ENCODE measurements around the gene PTPRU. TPM values are rescaled to one million over a fixed set of nuclear protein-coding genes. Genes with fewer than 3 reads are reported as not detected.

Gene PTPRU
- polyA plus RNA-seq, 2 of the 4 experiments (the other 2 are of a cell fraction): 5.7 to 6.1 TPM

GRCh38 chr1:29281571-29281970 lies 45.2 kb downstream of the PTPRU start:
- Histone ChIP-seq H3K27ac (no peak overlapping the region), H3K9me3 (no peaks in the 10 kb centered on the region), H3K4me1 (peaks cover 22% of the 10 kb centered on the region; the same call in 1 of the 3 replicates), H3K4me3 (no peak overlapping the region), H3K4me2 (no peak overlapping the region)
- ChIA-PET CTCF (no interaction called here), POLR2A (no interaction called here)
- WGBS (ENCODE audit: missing lambda C conversion rate): 62% methylated on average over 3 of the region's 3 CpGs
- no peak for TF ChIP-seq HOXB5 (CRISPR knock-in tag; IDR thresholded peaks at IDR 0.05)
- no peak for TF ChIP-seq ZNF302 (CRISPR knock-in tag; IDR thresholded peaks at IDR 0.05)
- TF ChIP-seq, protein P1, sequence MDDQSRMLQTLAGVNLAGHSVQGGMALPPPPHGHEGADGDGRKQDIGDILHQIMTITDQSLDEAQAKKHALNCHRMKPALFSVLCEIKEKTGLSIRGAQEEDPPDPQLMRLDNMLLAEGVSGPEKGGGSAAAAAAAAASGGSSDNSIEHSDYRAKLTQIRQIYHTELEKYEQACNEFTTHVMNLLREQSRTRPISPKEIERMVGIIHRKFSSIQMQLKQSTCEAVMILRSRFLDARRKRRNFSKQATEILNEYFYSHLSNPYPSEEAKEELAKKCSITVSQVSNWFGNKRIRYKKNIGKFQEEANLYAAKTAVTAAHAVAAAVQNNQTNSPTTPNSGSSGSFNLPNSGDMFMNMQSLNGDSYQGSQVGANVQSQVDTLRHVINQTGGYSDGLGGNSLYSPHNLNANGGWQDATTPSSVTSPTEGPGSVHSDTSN (IDR thresholded peaks at IDR 0.05): no peak
- no peak for TF ChIP-seq NR3C1 (IDR thresholded peaks at IDR 0.05)
- no peak for TF ChIP-seq RNF2 (IDR thresholded peaks at IDR 0.05; ENCODE audit: borderline replicate concordance, low read depth)
- no peak for TF ChIP-seq EHF (CRISPR knock-in tag; IDR thresholded peaks at IDR 0.05)
- TF ChIP-seq, protein P2, sequence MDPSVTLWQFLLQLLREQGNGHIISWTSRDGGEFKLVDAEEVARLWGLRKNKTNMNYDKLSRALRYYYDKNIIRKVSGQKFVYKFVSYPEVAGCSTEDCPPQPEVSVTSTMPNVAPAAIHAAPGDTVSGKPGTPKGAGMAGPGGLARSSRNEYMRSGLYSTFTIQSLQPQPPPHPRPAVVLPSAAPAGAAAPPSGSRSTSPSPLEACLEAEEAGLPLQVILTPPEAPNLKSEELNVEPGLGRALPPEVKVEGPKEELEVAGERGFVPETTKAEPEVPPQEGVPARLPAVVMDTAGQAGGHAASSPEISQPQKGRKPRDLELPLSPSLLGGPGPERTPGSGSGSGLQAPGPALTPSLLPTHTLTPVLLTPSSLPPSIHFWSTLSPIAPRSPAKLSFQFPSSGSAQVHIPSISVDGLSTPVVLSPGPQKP (IDR thresholded peaks at IDR 0.05; ENCODE audit: low read depth, low read length): no peak
- no peak for TF ChIP-seq HDAC2 (IDR thresholded peaks at IDR 0.05)
- no peak for TF ChIP-seq SMC3 (IDR thresholded peaks at IDR 0.05)
- TF ChIP-seq TP53 (CRISPR knock-in tag; IDR thresholded peaks at IDR 0.05): no peak
- no peak for TF ChIP-seq MAX (IDR thresholded peaks at IDR 0.05)
- TF ChIP-seq NPAS2 (CRISPR knock-in tag; IDR thresholded peaks at IDR 0.05; ENCODE audit: borderline replicate concordance): no peak
- no peak for FAIRE-seq
- DNase-seq (ENCODE audit: low read depth in 1 of 2, low spot score in 1 of 2): no peak
- no peak for ATAC-seq

DNA sequence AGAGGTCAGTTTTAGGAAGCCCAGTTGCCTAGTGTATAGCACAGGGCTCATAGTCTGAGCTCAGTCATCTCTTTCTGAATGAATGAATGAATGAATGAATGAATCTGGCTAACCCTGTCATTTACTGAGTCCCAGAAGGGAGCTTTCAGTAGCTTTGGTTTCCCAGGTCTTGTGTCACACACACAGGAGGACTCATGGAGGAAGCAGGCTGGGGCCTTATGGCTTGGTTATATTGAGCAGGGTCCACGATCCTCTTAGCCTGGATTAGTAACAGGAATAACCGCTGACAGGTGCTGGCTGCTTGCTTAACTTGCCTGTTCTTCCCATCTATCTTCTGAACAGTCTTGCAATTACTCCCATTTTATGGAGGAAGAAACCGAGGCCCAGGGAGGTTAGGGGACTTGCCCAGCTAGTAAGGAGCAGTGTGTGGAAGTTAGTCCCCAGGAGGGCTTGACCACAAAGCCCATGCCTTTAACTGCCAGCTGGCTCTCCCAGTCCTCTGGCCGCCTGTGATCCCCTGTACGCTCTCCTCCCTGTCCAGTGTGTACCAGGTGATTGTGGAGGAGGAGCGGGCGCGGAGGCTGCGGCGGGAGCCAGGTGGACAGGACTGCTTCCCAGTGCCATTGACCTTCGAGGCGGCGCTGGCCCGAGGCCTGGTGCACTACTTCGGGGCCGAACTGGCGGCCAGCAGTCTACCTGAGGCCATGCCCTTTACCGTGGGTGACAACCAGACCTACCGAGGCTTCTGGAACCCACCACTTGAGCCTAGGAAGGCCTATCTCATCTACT lies 46.0 kb downstream of the PTPRU start:
- ChIA-PET POLR2A (no interaction called here), CTCF (no interaction called here)
- 95% methylated on average over 8 of the region's 19 CpGs for WGBS (ENCODE audit: missing lambda C conversion rate)

More for the DNA sequence above, 46.0 kb downstream of the PTPRU start:
- DNase-seq (ENCODE audit: low read depth in 1 of 2, low spot score in 1 of 2) (no peak), ATAC-seq (no peak), FAIRE-seq (no peak)
- Histone ChIP-seq H3K27ac (peak overlapping the region; percentile 44 to 80; a peak in 4 of 6 replicates), H3K4me1 (peaks cover 22% of the 10 kb centered on the region; the same call in 1 of the 3 replicates), H3K4me2 (peak overlapping the region; percentile 33; the same call in 1 of the 3 replicates), H3K4me3 (no peak overlapping the region), H3K9me3 (no peaks in the 10 kb centered on the region)
- TF ChIP-seq RFX5 (IDR thresholded peaks at IDR 0.05): no peak
- no peak for TF ChIP-seq POLR2A (IDR thresholded peaks at IDR 0.05; ENCODE audit: low read length)
- TF ChIP-seq TP53 (CRISPR knock-in tag; IDR thresholded peaks at IDR 0.05): no peak
- TF ChIP-seq, protein P1 (IDR thresholded peaks at IDR 0.05): no peak
- TF ChIP-seq TFCP2L1 (CRISPR knock-in tag; IDR thresholded peaks at IDR 0.05): no peak
- TF ChIP-seq NPAS2 (CRISPR knock-in tag; IDR thresholded peaks at IDR 0.05; ENCODE audit: borderline replicate concordance): no peak
- no peak for TF ChIP-seq PHF8 (IDR thresholded peaks at IDR 0.05; ENCODE audit: borderline replicate concordance, low read depth)
- TF ChIP-seq SMC3 (IDR thresholded peaks at IDR 0.05): no peak
- no peak for TF ChIP-seq MYC (IDR thresholded peaks at IDR 0.05; ENCODE audit: borderline replicate concordance, low read length)
- TF ChIP-seq JUN (IDR thresholded peaks at IDR 0.05): no peak
- TF ChIP-seq, protein P3, sequence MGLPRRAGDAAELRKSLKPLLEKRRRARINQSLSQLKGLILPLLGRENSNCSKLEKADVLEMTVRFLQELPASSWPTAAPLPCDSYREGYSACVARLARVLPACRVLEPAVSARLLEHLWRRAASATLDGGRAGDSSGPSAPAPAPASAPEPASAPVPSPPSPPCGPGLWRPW (IDR thresholded peaks at IDR 0.05): no peak
- no peak for TF ChIP-seq CBX8 (IDR thresholded peaks at IDR 0.05)
- TF ChIP-seq, protein P4, sequence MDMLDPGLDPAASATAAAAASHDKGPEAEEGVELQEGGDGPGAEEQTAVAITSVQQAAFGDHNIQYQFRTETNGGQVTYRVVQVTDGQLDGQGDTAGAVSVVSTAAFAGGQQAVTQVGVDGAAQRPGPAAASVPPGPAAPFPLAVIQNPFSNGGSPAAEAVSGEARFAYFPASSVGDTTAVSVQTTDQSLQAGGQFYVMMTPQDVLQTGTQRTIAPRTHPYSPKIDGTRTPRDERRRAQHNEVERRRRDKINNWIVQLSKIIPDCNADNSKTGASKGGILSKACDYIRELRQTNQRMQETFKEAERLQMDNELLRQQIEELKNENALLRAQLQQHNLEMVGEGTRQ (IDR thresholded peaks at IDR 0.05): no peak
- TF ChIP-seq, protein P5, sequence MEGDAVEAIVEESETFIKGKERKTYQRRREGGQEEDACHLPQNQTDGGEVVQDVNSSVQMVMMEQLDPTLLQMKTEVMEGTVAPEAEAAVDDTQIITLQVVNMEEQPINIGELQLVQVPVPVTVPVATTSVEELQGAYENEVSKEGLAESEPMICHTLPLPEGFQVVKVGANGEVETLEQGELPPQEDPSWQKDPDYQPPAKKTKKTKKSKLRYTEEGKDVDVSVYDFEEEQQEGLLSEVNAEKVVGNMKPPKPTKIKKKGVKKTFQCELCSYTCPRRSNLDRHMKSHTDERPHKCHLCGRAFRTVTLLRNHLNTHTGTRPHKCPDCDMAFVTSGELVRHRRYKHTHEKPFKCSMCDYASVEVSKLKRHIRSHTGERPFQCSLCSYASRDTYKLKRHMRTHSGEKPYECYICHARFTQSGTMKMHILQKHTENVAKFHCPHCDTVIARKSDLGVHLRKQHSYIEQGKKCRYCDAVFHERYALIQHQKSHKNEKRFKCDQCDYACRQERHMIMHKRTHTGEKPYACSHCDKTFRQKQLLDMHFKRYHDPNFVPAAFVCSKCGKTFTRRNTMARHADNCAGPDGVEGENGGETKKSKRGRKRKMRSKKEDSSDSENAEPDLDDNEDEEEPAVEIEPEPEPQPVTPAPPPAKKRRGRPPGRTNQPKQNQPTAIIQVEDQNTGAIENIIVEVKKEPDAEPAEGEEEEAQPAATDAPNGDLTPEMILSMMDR (IDR thresholded peaks at IDR 0.05): no peak
- no peak for TF ChIP-seq CEBPB (IDR thresholded peaks at IDR 0.05)
- TF ChIP-seq, protein P6, sequence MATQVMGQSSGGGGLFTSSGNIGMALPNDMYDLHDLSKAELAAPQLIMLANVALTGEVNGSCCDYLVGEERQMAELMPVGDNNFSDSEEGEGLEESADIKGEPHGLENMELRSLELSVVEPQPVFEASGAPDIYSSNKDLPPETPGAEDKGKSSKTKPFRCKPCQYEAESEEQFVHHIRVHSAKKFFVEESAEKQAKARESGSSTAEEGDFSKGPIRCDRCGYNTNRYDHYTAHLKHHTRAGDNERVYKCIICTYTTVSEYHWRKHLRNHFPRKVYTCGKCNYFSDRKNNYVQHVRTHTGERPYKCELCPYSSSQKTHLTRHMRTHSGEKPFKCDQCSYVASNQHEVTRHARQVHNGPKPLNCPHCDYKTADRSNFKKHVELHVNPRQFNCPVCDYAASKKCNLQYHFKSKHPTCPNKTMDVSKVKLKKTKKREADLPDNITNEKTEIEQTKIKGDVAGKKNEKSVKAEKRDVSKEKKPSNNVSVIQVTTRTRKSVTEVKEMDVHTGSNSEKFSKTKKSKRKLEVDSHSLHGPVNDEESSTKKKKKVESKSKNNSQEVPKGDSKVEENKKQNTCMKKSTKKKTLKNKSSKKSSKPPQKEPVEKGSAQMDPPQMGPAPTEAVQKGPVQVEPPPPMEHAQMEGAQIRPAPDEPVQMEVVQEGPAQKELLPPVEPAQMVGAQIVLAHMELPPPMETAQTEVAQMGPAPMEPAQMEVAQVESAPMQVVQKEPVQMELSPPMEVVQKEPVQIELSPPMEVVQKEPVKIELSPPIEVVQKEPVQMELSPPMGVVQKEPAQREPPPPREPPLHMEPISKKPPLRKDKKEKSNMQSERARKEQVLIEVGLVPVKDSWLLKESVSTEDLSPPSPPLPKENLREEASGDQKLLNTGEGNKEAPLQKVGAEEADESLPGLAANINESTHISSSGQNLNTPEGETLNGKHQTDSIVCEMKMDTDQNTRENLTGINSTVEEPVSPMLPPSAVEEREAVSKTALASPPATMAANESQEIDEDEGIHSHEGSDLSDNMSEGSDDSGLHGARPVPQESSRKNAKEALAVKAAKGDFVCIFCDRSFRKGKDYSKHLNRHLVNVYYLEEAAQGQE (IDR thresholded peaks at IDR 0.05): no peak
